GM19328 (cell line): ENCODE results near the gene IL1RL1.

Experiments
- ATAC-seq: cut with Tn5 transposase; IDR thresholded peaks from one replicate; pipeline ENCODE4 v1.9.1; 2021; ENCODE audit warnings: mild to moderate bottlenecking, moderate library complexity; ENCODE audit not compliant: unreplicated experiment

Gene IL1RL1

GRCh38 chr2:102334486-102334885 lies 23.1 kb downstream of the IL1RL1 start:
- no peak for ATAC-seq

GRCh38 chr2:102335871-102336366 lies 24.6 kb downstream of the IL1RL1 start:
- ATAC-seq = no peak

- ATAC-seq = no peak
Observed at GRCh38 chr2:102336502-102336945, 25.2 kb downstream of the IL1RL1 start.

- no peak for ATAC-seq
Observed at GRCh38 chr2:102337012-102337411, 25.6 kb downstream of the IL1RL1 start.

- no peak for ATAC-seq
Observed at GRCh38 chr2:102337481-102338386, 26.4 kb downstream of the IL1RL1 start.

GRCh38 chr2:102340778-102341177 lies 29.4 kb downstream of the IL1RL1 start:
- no peak for ATAC-seq

GRCh38 chr2:102342888-102343287 lies 31.5 kb downstream of the IL1RL1 start:
- ATAC-seq = no peak

GRCh38 chr2:102344397-102344796 lies 33.0 kb downstream of the IL1RL1 start:
- no peak for ATAC-seq

- no peak for ATAC-seq
Observed at GRCh38 chr2:102345329-102345920, 34.1 kb downstream of the IL1RL1 start.

- no peak for ATAC-seq
Observed at GRCh38 chr2:102346381-102347130, 35.2 kb downstream of the IL1RL1 start.

- no peak for ATAC-seq
Observed at GRCh38 chr2:102350137-102350793, 38.9 kb downstream of the IL1RL1 start.

GRCh38 chr2:102355526-102356380 lies 44.4 kb downstream of the IL1RL1 start, which contains the start of gene IL18R1:
Gene IL18R1 (plus strand): TSS chr2:102355796. CDS start chr2:102362661, 6,865 bp downstream.
- ATAC-seq = peak; percentile 86

- peak; percentile 4 for ATAC-seq
Observed at GRCh38 chr2:102356381-102356712, 45.0 kb downstream of the IL1RL1 start.

GRCh38 chr2:102356741-102357140 lies 45.4 kb downstream of the IL1RL1 start:
- ATAC-seq = no peak

GRCh38 chr2:102357937-102358336 lies 46.6 kb downstream of the IL1RL1 start:
- no peak for ATAC-seq

- ATAC-seq = no peak
Observed at GRCh38 chr2:102358496-102358895, 47.1 kb downstream of the IL1RL1 start.

- no peak for ATAC-seq
Observed at GRCh38 chr2:102359527-102359926, 48.2 kb downstream of the IL1RL1 start.

- ATAC-seq = no peak
Observed at GRCh38 chr2:102361632-102362241, 50.4 kb downstream of the IL1RL1 start.

GRCh38 chr2:102365763-102366162 lies 54.4 kb downstream of the IL1RL1 start:
- no peak for ATAC-seq
